CD4-positive, CD25-positive, alpha-beta regulatory T cell (primary cell): ENCODE results near the gene ZNF654. TPM values are rescaled to one million over a fixed set of nuclear protein-coding genes. Genes with fewer than 3 reads are reported as not detected.
A peak's percentile ranks its signal among the peaks of the same experiment; 100 is the strongest.

Experiments used
- ATAC-seq, 2 donors: fragments of 150-1000 bp; cut with Tn5 transposase; one replicate each; pipeline ENCODE4 v1.10.0; 2021; ENCODE audit warnings: low read depth in 2 of 2, moderate number of reproducible peaks in 2 of 2, moderate library complexity in 1 of 2
- DNase-seq, 3 donors: peaks; one replicate each; pipeline versions ENCODE4 v3.0.0 to v3.0.0-alpha.2; 2012 to 2022; ENCODE audit warnings: mixed read lengths in 1 of 3
- H3K27ac ChIP-seq: one replicate; pipeline ENCODE4 v1.7.0; 2013; ENCODE audit warnings: mild to moderate bottlenecking, low read length; ENCODE audit not compliant: insufficient read depth, poor library complexity, severe bottlenecking
- H3K27me3 ChIP-seq: one replicate; pipeline ENCODE4 v1.7.0; 2013; ENCODE audit warnings: low read length; ENCODE audit not compliant: control insufficient read depth, insufficient read depth
- H3K36me3 ChIP-seq: one replicate; pipeline ENCODE4 v1.7.0; 2013; ENCODE audit warnings: mild to moderate bottlenecking, low read length, moderate library complexity; ENCODE audit not compliant: control insufficient read depth, insufficient read depth
- H3K4me1 ChIP-seq: 2 replicates; pipeline ENCODE4 v1.7.0; 2013; ENCODE audit warnings: mild to moderate bottlenecking, low read length; ENCODE audit not compliant: insufficient read depth, control insufficient read depth, poor library complexity, severe bottlenecking
- H3K4me3 ChIP-seq: one replicate; pipeline ENCODE4 v1.7.0; 2013; ENCODE audit warnings: low read depth, mild to moderate bottlenecking, low read length, moderate library complexity
- H3K9me3 ChIP-seq, 2 experiments: 1 replicate in 1 of 2; 2 replicates in 1 of 2; pipeline ENCODE4 v1.7.0; 2013; ENCODE audit warnings: low read length in 2 of 2, mild to moderate bottlenecking in 1 of 2, moderate library complexity in 1 of 2; ENCODE audit not compliant: control insufficient read depth in 2 of 2
- H3K27ac Mint-ChIP-seq, 3 donors: one replicate each; pipeline ENCODE4 v1.8.0; 2020 to 2022; ENCODE audit warnings: mild to moderate bottlenecking in 3 of 3, mixed read lengths in 3 of 3, moderate library complexity in 2 of 3
- H3K27me3 Mint-ChIP-seq: one replicate; pipeline ENCODE4 v1.8.0; 2022; ENCODE audit warnings: mild to moderate bottlenecking, mixed read lengths
- H3K36me3 Mint-ChIP-seq: one replicate; pipeline ENCODE4 v1.8.0; 2020; ENCODE audit warnings: mixed read lengths
- H3K4me1 Mint-ChIP-seq, 4 donors: one replicate each; pipeline ENCODE4 v1.8.0; 2020 to 2022; ENCODE audit warnings: mixed read lengths in 4 of 4, mild to moderate bottlenecking in 1 of 4
- H3K4me3 Mint-ChIP-seq, 4 donors: one replicate each; pipeline ENCODE4 v1.8.0; 2020 to 2022; ENCODE audit warnings: mild to moderate bottlenecking in 4 of 4, mixed read lengths in 4 of 4, moderate library complexity in 3 of 4
- H3K9me3 Mint-ChIP-seq, 7 donors: one replicate each; pipeline ENCODE4 v1.8.0; 2020 to 2022; ENCODE audit warnings: mixed read lengths in 7 of 7, mild to moderate bottlenecking in 3 of 7, moderate library complexity in 2 of 7
- polyA plus RNA-seq, 4 donors: library from polyadenylated mRNA; unstranded; fragments of 300-500 nt; fragmentation: Illumina TruSeq; gene quantifications; one replicate each; pipeline ENCODE4 v1.2.3, GENCODE V29; 2021
- total RNA-seq: library from RNA; stranded (reverse); gene quantifications from one replicate; pipeline ENCODE4 v1.2.3, GENCODE V29; 2022

ZNF654 gene
- total and polyA plus RNA-seq, 5 donors from 2014 or later: 10.4 to 19.1 (median 15.8) TPM

GRCh38 chr3:88059380-88060170, 520 bp downstream of the ZNF654 start:
- Histone ChIP-seq H3K4me3 (peak overlapping the region; percentile 88), H3K9me3 (no peaks in the 10 kb centered on the region), H3K36me3 (peaks cover 24% of the 10 kb centered on the region), H3K4me1 (peaks cover 51% of the 10 kb centered on the region), H3K27me3 (no peaks in the 10 kb centered on the region), H3K27ac (peak overlapping the region; percentile 94)
- ATAC-seq (no peak), DNase-seq (no peak)
- Mint-ChIP-seq H3K36me3 (peaks cover 14% of the 10 kb centered on the region), H3K27me3 (no peaks in the 10 kb centered on the region), H3K4me3 (peak overlapping the region; percentile 95 to 99 (median 98)), H3K27ac (peak overlapping the region; percentile 92 to 97 (median 95)), H3K9me3 (peaks cover 0 to 3% (median 0%) of the 10 kb centered on the region in 7 donors), H3K4me1 (peaks cover 37 to 75% (median 65%) of the 10 kb centered on the region in 4 donors)

GRCh38 chr3:88061746-88062145, 2.7 kb downstream of the ZNF654 start:
- Histone ChIP-seq H3K9me3 (no peaks in the 10 kb centered on the region), H3K27ac (no peak overlapping the region), H3K27me3 (no peaks in the 10 kb centered on the region), H3K4me1 (peaks cover 37% of the 10 kb centered on the region), H3K36me3 (peaks cover 3% of the 10 kb centered on the region), H3K4me3 (peak overlapping the region; percentile 88)
- DNase-seq: no peak
- no peak for ATAC-seq
- Mint-ChIP-seq H3K9me3 (peaks cover 0 to 3% (median 0%) of the 10 kb centered on the region in 7 donors), H3K27ac (peak overlapping the region in 1 of 3 donors; percentile 47), H3K4me3 (peak overlapping the region; percentile 22 to 95 (median 66)), H3K27me3 (no peaks in the 10 kb centered on the region), H3K4me1 (peaks cover 34 to 65% (median 53%) of the 10 kb centered on the region in 4 donors), H3K36me3 (no peaks in the 10 kb centered on the region)

GRCh38 chr3:88075072-88075471, 16.0 kb downstream of the ZNF654 start:
- no peak for ATAC-seq
- Mint-ChIP-seq H3K4me1 (peaks cover 45 to 74% (median 56%) of the 10 kb centered on the region in 4 donors), H3K9me3 (peaks cover 0 to 4% (median 0%) of the 10 kb centered on the region in 7 donors), H3K27me3 (no peaks in the 10 kb centered on the region), H3K36me3 (peaks cover 22% of the 10 kb centered on the region), H3K4me3 (peak overlapping the region in 1 of 4 donors; percentile 11), H3K27ac (peak overlapping the region in 2 of 3 donors; percentile 18 to 55)
- H3K27ac ChIP-seq: no peak overlapping the region
- H3K36me3 ChIP-seq: no peaks in the 10 kb centered on the region
- H3K27me3 ChIP-seq: no peaks in the 10 kb centered on the region
- H3K4me3 ChIP-seq: no peak overlapping the region
- peaks cover 6% of the 10 kb centered on the region for H3K4me1 ChIP-seq
- no peak for DNase-seq
- H3K9me3 ChIP-seq: peaks cover 0 to 5% of the 10 kb centered on the region in 2 experiments

DNA sequence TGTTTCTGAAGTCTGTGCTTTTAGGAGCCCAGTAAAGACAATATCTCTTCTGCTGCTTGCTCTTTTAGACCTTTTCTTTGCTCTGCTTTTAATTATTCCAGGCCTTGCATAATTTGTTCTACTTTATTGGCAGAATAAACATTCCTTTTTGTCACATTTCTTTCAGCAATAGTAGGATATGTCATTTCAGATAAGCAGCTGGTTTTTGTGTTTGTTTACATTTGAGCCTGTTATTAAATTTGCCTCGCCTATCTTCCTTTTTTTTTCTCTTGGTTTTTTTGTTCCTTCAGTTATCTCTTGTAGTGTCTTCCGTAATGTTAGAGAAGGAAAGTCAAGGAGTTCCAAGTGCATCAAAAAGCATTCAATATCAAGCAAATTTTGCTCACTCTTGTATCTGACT, 16.4 kb downstream of the ZNF654 start:
- H3K4me1 Mint-ChIP-seq: peaks cover 44 to 77% (median 58%) of the 10 kb centered on the region in 4 donors
- H3K9me3 Mint-ChIP-seq: peaks cover 0 to 4% (median 0%) of the 10 kb centered on the region in 7 donors
- H3K27ac ChIP-seq: no peak overlapping the region
- H3K4me3 ChIP-seq: no peak overlapping the region
- peaks cover 0 to 5% of the 10 kb centered on the region in 2 experiments for H3K9me3 ChIP-seq
- peak overlapping the region in 2 of 3 donors; percentile 18 to 55 for H3K27ac Mint-ChIP-seq
- no peaks in the 10 kb centered on the region for H3K27me3 ChIP-seq
- H3K36me3 Mint-ChIP-seq: peaks cover 22% of the 10 kb centered on the region
- peaks cover 6% of the 10 kb centered on the region for H3K4me1 ChIP-seq
- ATAC-seq (no peak), DNase-seq (no peak)
- no peaks in the 10 kb centered on the region for H3K36me3 ChIP-seq
- H3K4me3 Mint-ChIP-seq: no peak overlapping the region
- H3K27me3 Mint-ChIP-seq: no peaks in the 10 kb centered on the region

- peak overlapping the region in 1 of 4 donors; percentile 28 for H3K4me3 Mint-ChIP-seq
- H3K4me1 Mint-ChIP-seq: peaks cover 49 to 83% (median 67%) of the 10 kb centered on the region in 4 donors
These were observed 17.7 kb downstream of the ZNF654 start for GRCh38 chr3:88076712-88077111.

DNA sequence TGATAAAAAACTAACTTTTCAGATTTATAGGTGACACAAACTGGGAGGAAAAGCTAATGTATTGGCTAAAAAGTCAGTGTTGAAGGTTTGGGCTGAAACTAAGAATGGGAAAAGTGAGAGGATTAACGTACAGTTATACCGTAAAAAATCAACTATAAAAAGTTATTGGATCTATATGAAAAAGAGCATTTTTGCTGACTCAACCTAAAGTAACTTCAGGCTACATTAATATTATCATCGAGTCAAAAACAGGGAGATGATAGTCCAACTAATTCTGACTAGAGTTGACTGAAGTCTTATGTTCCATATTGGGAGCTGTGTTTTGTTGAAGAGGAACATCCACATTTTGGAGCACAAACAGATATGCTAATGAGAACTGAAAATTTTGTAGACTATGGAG, 19.9 kb downstream of the ZNF654 start:
- H3K4me3 Mint-ChIP-seq: no peak overlapping the region
- H3K4me3 ChIP-seq: no peak overlapping the region
- no peaks in the 10 kb centered on the region for H3K9me3 ChIP-seq
- peaks cover 58 to 80% (median 63%) of the 10 kb centered on the region in 4 donors for H3K4me1 Mint-ChIP-seq
- H3K27me3 ChIP-seq: no peaks in the 10 kb centered on the region
- peaks cover 7% of the 10 kb centered on the region for H3K4me1 ChIP-seq
- no peaks in the 10 kb centered on the region for H3K36me3 ChIP-seq
- H3K27ac ChIP-seq: no peak overlapping the region
- ATAC-seq (no peak), DNase-seq (no peak)
- H3K27me3 Mint-ChIP-seq: no peaks in the 10 kb centered on the region
- H3K27ac Mint-ChIP-seq: no peak overlapping the region
- peaks cover 0 to 4% (median 0%) of the 10 kb centered on the region in 7 donors for H3K9me3 Mint-ChIP-seq
- peaks cover 18% of the 10 kb centered on the region for H3K36me3 Mint-ChIP-seq

More at GRCh38 chr3:88076712-88077111, 17.7 kb downstream of the ZNF654 start:
- H3K27ac ChIP-seq: no peak overlapping the region
- DNase-seq: no peak
- Mint-ChIP-seq H3K9me3 (peaks cover 0 to 3% (median under 1%) of the 10 kb centered on the region in 7 donors), H3K27ac (peak overlapping the region in 1 of 3 donors; percentile 6), H3K27me3 (no peaks in the 10 kb centered on the region), H3K36me3 (peaks cover 18% of the 10 kb centered on the region)
- no peak for ATAC-seq
- peaks cover 6% of the 10 kb centered on the region for H3K4me1 ChIP-seq
- no peaks in the 10 kb centered on the region for H3K27me3 ChIP-seq
- no peak overlapping the region for H3K4me3 ChIP-seq
- no peaks in the 10 kb centered on the region for H3K36me3 ChIP-seq
- H3K9me3 ChIP-seq: peaks cover 0 to 4% of the 10 kb centered on the region in 2 experiments

- Mint-ChIP-seq H3K9me3 (peaks cover 0 to 4% (median 0%) of the 10 kb centered on the region in 7 donors), H3K4me3 (peak overlapping the region in 1 of 4 donors; percentile 13), H3K4me1 (peaks cover 48 to 63% (median 49%) of the 10 kb centered on the region in 4 donors), H3K27ac (no peak overlapping the region), H3K36me3 (peaks cover 18% of the 10 kb centered on the region), H3K27me3 (no peaks in the 10 kb centered on the region)
- H3K9me3 ChIP-seq: no peaks in the 10 kb centered on the region
- H3K4me1 ChIP-seq: peaks cover 2% of the 10 kb centered on the region
- H3K36me3 ChIP-seq: peaks cover 5% of the 10 kb centered on the region
- ATAC-seq (no peak), DNase-seq (no peak)
- H3K27ac ChIP-seq: no peak overlapping the region
- no peaks in the 10 kb centered on the region for H3K27me3 ChIP-seq
- H3K4me3 ChIP-seq: no peak overlapping the region
These were observed 23.8 kb downstream of the ZNF654 start for GRCh38 chr3:88082854-88083253.
